HepG2 (cell line): Measurements from ENCODE around the gene MINDY1. TPM values are rescaled to one million over a fixed set of nuclear protein-coding genes. Genes with fewer than 3 reads are reported as not detected.

Source experiments
- AGO2 ChIP-seq: fragments of 200-400 bp; formaldehyde crosslinking; optimal IDR thresholded peaks from 2 replicates; pipeline ENCODE3; 2017; ENCODE audit warnings: mild to moderate bottlenecking, low read depth, low read length, moderate library complexity
- DNMT3B ChIP-seq: conservative IDR thresholded peaks from 2 replicates; pipeline ENCODE4 v1.6.1; 2016; ENCODE audit warnings: missing biosample characterization, control low read depth
- GFI1 ChIP-seq: sonication (generic); formaldehyde crosslinking; IDR thresholded peaks from 2 replicates; pipeline ENCODE4 v1.5.0; 2020; ENCODE audit warnings: missing genetic modification reagents, mild to moderate bottlenecking, borderline replicate concordance
- HNRNPH1 ChIP-seq: fragments of 200-400 bp; formaldehyde crosslinking; optimal IDR thresholded peaks from 2 replicates; pipeline ENCODE3; 2017; ENCODE audit warnings: mild to moderate bottlenecking, low read depth, low read length
- KDM6A ChIP-seq: IDR thresholded peaks from 2 replicates; pipeline ENCODE4 v1.6.1; 2016; ENCODE audit warnings: low read depth
- NFE2L1 ChIP-seq: sonication (generic); formaldehyde crosslinking; IDR thresholded peaks from 2 replicates; pipeline ENCODE4 v1.4.0; 2020; ENCODE audit warnings: missing genetic modification reagents, mild to moderate bottlenecking, borderline replicate concordance
- SUZ12 ChIP-seq: fragments of 150-350 bp; IDR thresholded peaks from 2 replicates; pipeline ENCODE4 v1.6.1; 2014; ENCODE audit warnings: low read depth, low read length
- TOE1 ChIP-seq: sonication (generic); formaldehyde crosslinking; IDR thresholded peaks from 2 replicates; pipeline ENCODE4 v1.4.0; 2020; ENCODE audit warnings: mild to moderate bottlenecking, missing genetic modification reagents
- U2AF2 ChIP-seq: fragments of 200-400 bp; formaldehyde crosslinking; IDR thresholded peaks from 2 replicates; pipeline ENCODE4 v1.6.1; 2017; ENCODE audit warnings: low read depth, mild to moderate bottlenecking, low read length
- ZNF256 ChIP-seq: sonication (generic); formaldehyde crosslinking; conservative IDR thresholded peaks from 2 replicates; pipeline ENCODE4 v1.4.0; 2020; ENCODE audit warnings: missing genetic modification reagents
- ZNF282 ChIP-seq: fragments of 450-650 bp; IDR thresholded peaks from 2 replicates; pipeline ENCODE4 v1.6.1; 2018; ENCODE audit not compliant: partially characterized antibody
- ZNF329 ChIP-seq: sonication (generic); formaldehyde crosslinking; IDR thresholded peaks from 2 replicates; pipeline ENCODE4 v1.9.0; 2021; ENCODE audit warnings: low read depth, mild to moderate bottlenecking, missing genetic modification reagents
- ZNF598 ChIP-seq: sonication (generic); formaldehyde crosslinking; IDR thresholded peaks from 2 replicates; pipeline ENCODE4 v1.5.1; 2020; ENCODE audit warnings: mild to moderate bottlenecking, missing genetic modification reagents, borderline replicate concordance
- polyA plus RNA-seq, 8 experiments: library from polyadenylated mRNA; depleted of rRNA in 3 of 8; stranded (reverse) in 7 of 8; unstranded in 1 of 8; fragments of >200 nt; fragmentation: Illumina TruSeq in 4 of 8; extraction: Trizol in 4 of 8; gene quantifications; 2 replicates each; pipeline versions ENCODE4 v1.2.1 to v1.2.3, GENCODE V29; 2011 to 2016; ENCODE audit warnings: low read depth in 4 of 8, missing spikeins in 1 of 8, mixed read lengths in 1 of 8; ENCODE audit not compliant: insufficient read depth in 1 of 8
- total RNA-seq, 5 experiments: library from RNA; depleted of rRNA; stranded (reverse); fragments of >200 nt; fragmentation: Illumina TruSeq; extraction: Trizol; gene quantifications; 2 replicates each; pipeline ENCODE4 v1.2.3, GENCODE V29; 2016; ENCODE audit warnings: low read depth in 1 of 5
- TF ChIP-seq, protein P1 (sequence below): sonication (generic); formaldehyde crosslinking; conservative IDR thresholded peaks from 2 replicates; pipeline ENCODE4 v1.4.0; 2020; ENCODE audit warnings: missing genetic modification reagents
- TF ChIP-seq, protein P2 (sequence below), 2 experiments: sonication (generic) in 1 of 2; formaldehyde crosslinking in 1 of 2; IDR thresholded peaks; 2 replicates each; pipeline versions ENCODE4 v1.4.0 to v1.6.1; 2018 to 2020; ENCODE audit warnings: missing genetic modification reagents in 2 of 2, borderline replicate concordance in 1 of 2, low read depth in 1 of 2, mild to moderate bottlenecking in 1 of 2, missing biosample characterization in 1 of 2
- TF ChIP-seq, protein P3 (sequence below): sonication (generic); formaldehyde crosslinking; conservative IDR thresholded peaks from 2 replicates; pipeline ENCODE4 v1.4.0; 2020; ENCODE audit warnings: mild to moderate bottlenecking, missing genetic modification reagents, moderate library complexity
- TF ChIP-seq, protein P4 (sequence below): sonication (generic); formaldehyde crosslinking; IDR thresholded peaks from 2 replicates; pipeline ENCODE4 v1.5.0; 2020; ENCODE audit warnings: mild to moderate bottlenecking, missing genetic modification reagents
- TF ChIP-seq, protein P5 (sequence below): sonication (generic); formaldehyde crosslinking; IDR thresholded peaks from 2 replicates; pipeline ENCODE4 v1.8.0; 2022; ENCODE audit warnings: missing genetic modification reagents, mild to moderate bottlenecking, borderline replicate concordance

MINDY1 gene
- total and polyA plus RNA-seq, 2 of the 13 experiments (the other 11 are each of a cell fraction or from before 2014, with no cell fraction given), result 11.1 to 15.0 TPM

DNA sequence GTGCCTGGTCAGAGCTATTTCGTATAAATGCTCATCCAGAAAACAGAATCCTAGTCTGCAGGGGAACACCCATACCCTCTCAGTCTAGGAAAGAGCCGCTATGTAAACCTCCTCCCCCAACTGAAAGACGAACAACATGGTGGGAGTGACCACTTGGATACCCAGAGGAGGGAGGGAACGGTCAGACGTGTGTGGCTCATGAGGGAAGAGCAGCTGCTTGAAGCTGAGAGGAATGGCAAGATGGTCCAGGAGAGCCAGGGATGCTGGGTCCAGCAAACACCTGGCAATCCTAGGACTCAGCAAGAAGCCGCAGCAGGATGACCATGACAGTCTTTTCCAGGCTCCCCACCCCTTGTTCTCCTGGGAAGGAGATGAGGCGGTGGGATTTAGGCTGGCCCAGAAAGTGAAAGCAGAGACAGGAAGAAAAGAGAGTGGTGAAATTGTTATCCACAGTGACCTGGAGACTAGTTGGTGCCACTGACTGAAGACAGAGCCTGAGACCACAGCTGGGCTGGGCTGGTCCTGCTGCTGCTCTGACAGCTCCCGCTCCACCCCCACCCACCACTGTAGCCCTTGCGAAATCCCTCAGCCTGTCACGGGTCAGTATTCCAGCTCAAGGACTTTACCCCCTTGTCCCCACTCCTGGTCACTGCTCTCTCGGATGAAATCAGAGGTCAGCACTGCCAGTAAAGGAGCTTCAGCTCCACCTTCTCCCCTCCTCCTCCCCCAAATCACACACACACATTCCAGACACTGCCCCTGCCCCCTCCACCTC, 35.7 kb downstream of the MINDY1 start (continued):
- no peak for TF ChIP-seq TOE1
- no peak for TF ChIP-seq ZNF329 (CRISPR knock-in tag)
- TF ChIP-seq, protein P1, sequence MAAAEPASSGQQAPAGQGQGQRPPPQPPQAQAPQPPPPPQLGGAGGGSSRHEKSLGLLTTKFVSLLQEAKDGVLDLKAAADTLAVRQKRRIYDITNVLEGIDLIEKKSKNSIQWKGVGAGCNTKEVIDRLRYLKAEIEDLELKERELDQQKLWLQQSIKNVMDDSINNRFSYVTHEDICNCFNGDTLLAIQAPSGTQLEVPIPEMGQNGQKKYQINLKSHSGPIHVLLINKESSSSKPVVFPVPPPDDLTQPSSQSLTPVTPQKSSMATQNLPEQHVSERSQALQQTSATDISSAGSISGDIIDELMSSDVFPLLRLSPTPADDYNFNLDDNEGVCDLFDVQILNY, result no peak
- TF ChIP-seq ZNF598 (CRISPR knock-in tag), result no peak
- no peak for TF ChIP-seq SUZ12
- TF ChIP-seq ZNF282, result no peak
- TF ChIP-seq KDM6A, result peak; percentile 96
- TF ChIP-seq, protein P2, sequence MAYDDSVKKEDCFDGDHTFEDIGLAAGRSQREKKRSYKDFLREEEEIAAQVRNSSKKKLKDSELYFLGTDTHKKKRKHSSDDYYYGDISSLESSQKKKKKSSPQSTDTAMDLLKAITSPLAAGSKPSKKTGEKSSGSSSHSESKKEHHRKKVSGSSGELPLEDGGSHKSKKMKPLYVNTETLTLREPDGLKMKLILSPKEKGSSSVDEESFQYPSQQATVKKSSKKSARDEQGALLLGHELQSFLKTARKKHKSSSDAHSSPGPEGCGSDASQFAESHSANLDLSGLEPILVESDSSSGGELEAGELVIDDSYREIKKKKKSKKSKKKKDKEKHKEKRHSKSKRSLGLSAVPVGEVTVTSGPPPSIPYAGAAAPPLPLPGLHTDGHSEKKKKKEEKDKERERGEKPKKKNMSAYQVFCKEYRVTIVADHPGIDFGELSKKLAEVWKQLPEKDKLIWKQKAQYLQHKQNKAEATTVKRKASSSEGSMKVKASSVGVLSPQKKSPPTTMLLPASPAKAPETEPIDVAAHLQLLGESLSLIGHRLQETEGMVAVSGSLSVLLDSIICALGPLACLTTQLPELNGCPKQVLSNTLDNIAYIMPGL (CRISPR knock-in tag; IDR thresholded peaks at IDR 0.05; ENCODE audit: borderline replicate concordance in 1 of 2, low read depth in 1 of 2), result peak; percentile 32 to 66; a peak in 2 of 4 replicates
- TF ChIP-seq AGO2, result no peak
- TF ChIP-seq, protein P3, sequence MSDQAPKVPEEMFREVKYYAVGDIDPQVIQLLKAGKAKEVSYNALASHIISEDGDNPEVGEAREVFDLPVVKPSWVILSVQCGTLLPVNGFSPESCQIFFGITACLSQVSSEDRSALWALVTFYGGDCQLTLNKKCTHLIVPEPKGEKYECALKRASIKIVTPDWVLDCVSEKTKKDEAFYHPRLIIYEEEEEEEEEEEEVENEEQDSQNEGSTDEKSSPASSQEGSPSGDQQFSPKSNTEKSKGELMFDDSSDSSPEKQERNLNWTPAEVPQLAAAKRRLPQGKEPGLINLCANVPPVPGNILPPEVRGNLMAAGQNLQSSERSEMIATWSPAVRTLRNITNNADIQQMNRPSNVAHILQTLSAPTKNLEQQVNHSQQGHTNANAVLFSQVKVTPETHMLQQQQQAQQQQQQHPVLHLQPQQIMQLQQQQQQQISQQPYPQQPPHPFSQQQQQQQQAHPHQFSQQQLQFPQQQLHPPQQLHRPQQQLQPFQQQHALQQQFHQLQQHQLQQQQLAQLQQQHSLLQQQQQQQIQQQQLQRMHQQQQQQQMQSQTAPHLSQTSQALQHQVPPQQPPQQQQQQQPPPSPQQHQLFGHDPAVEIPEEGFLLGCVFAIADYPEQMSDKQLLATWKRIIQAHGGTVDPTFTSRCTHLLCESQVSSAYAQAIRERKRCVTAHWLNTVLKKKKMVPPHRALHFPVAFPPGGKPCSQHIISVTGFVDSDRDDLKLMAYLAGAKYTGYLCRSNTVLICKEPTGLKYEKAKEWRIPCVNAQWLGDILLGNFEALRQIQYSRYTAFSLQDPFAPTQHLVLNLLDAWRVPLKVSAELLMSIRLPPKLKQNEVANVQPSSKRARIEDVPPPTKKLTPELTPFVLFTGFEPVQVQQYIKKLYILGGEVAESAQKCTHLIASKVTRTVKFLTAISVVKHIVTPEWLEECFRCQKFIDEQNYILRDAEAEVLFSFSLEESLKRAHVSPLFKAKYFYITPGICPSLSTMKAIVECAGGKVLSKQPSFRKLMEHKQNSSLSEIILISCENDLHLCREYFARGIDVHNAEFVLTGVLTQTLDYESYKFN (CRISPR knock-in tag), result peak; percentile 99
- TF ChIP-seq, protein P4, sequence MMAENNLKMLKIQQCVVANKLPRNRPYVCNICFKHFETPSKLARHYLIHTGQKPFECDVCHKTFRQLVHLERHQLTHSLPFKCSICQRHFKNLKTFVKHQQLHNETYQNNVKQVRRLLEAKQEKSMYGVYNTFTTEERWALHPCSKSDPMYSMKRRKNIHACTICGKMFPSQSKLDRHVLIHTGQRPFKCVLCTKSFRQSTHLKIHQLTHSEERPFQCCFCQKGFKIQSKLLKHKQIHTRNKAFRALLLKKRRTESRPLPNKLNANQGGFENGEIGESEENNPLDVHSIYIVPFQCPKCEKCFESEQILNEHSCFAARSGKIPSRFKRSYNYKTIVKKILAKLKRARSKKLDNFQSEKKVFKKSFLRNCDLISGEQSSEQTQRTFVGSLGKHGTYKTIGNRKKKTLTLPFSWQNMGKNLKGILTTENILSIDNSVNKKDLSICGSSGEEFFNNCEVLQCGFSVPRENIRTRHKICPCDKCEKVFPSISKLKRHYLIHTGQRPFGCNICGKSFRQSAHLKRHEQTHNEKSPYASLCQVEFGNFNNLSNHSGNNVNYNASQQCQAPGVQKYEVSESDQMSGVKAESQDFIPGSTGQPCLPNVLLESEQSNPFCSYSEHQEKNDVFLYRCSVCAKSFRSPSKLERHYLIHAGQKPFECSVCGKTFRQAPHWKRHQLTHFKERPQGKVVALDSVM (CRISPR knock-in tag), result 0 out of 2 replicates have a peak, but pooled peaks have one; percentile 25
- TF ChIP-seq HNRNPH1, result no peak
- TF ChIP-seq, protein P5, sequence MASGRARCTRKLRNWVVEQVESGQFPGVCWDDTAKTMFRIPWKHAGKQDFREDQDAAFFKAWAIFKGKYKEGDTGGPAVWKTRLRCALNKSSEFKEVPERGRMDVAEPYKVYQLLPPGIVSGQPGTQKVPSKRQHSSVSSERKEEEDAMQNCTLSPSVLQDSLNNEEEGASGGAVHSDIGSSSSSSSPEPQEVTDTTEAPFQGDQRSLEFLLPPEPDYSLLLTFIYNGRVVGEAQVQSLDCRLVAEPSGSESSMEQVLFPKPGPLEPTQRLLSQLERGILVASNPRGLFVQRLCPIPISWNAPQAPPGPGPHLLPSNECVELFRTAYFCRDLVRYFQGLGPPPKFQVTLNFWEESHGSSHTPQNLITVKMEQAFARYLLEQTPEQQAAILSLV (CRISPR knock-in tag), result 0 out of 2 replicates have a peak, but pooled peaks have one; percentile 76
- no peak for TF ChIP-seq U2AF2
- no peak for TF ChIP-seq NFE2L1 (CRISPR knock-in tag)
- TF ChIP-seq DNMT3B, result no peak
- TF ChIP-seq ZNF256 (CRISPR knock-in tag), result no peak
- TF ChIP-seq GFI1 (CRISPR knock-in tag), result peak; percentile 98
